Activated CD8-positive, alpha-beta memory T cell treated with anti-CD3 and anti-CD28 coated beads, Interleukin-2, amount 50 U/mL, for 48 hours (primary cell): ENCODE measurements around the gene RPGR.

Experiments used
- DNase-seq: peaks from one replicate; pipeline ENCODE4 v3.0.0-alpha.2; 2020

The RPGR gene

GRCh38 chrX:38318606-38319005 lies 8.7 kb downstream of the RPGR start:
- no peak for DNase-seq

GRCh38 chrX:38318196-38318595 lies 9.1 kb downstream of the RPGR start:
- no peak for DNase-seq

- no peak for DNase-seq
Observed at GRCh38 chrX:38315186-38315585, 12.1 kb downstream of the RPGR start.

GRCh38 chrX:38313190-38313589 lies 14.1 kb downstream of the RPGR start:
- DNase-seq: no peak

- no peak for DNase-seq
Observed at GRCh38 chrX:38312436-38312835, 14.9 kb downstream of the RPGR start.

GRCh38 chrX:38311743-38312142 lies 15.6 kb downstream of the RPGR start:
- no peak for DNase-seq

GRCh38 chrX:38305971-38306370 lies 21.3 kb downstream of the RPGR start:
- DNase-seq: no peak

- no peak for DNase-seq
Observed at GRCh38 chrX:38304010-38304409, 23.3 kb downstream of the RPGR start.

GRCh38 chrX:38293741-38294140 lies 33.6 kb downstream of the RPGR start:
- no peak for DNase-seq

GRCh38 chrX:38287674-38288073 lies 39.6 kb downstream of the RPGR start:
- no peak for DNase-seq

GRCh38 chrX:38285649-38286048 lies 41.7 kb downstream of the RPGR start:
- DNase-seq: no peak

GRCh38 chrX:38282049-38282448 lies 45.3 kb downstream of the RPGR start:
- no peak for DNase-seq

- no peak for DNase-seq
Observed at GRCh38 chrX:38279188-38279587, 48.1 kb downstream of the RPGR start.

GRCh38 chrX:38278682-38279081 lies 48.6 kb downstream of the RPGR start:
- DNase-seq: no peak

GRCh38 chrX:38277802-38278201 lies 49.5 kb downstream of the RPGR start:
- no peak for DNase-seq

GRCh38 chrX:38277136-38277535 lies 50.2 kb downstream of the RPGR start:
- no peak for DNase-seq

- no peak for DNase-seq
Observed at GRCh38 chrX:38276089-38276488, 51.2 kb downstream of the RPGR start.

- DNase-seq: no peak
Observed at GRCh38 chrX:38275615-38276014, 51.7 kb downstream of the RPGR start.

- DNase-seq: no peak
Observed at GRCh38 chrX:38273453-38273852, 53.9 kb downstream of the RPGR start.

GRCh38 chrX:38271154-38271716 lies 56.1 kb downstream of the RPGR start:
- no peak for DNase-seq

- DNase-seq: no peak
Observed at GRCh38 chrX:38268011-38268410, 59.3 kb downstream of the RPGR start.

GRCh38 chrX:38262715-38263620 lies 64.3 kb downstream of the RPGR start:
- DNase-seq: no peak

GRCh38 chrX:38260231-38260630 lies 67.1 kb downstream of the RPGR start:
- DNase-seq: no peak

GRCh38 chrX:38256019-38256418 lies 71.3 kb downstream of the RPGR start:
- DNase-seq: no peak

GRCh38 chrX:38249965-38250364 lies 77.3 kb downstream of the RPGR start:
- DNase-seq: no peak
